MM.1S (cell line): ENCODE data around the gene TESK2.

Experiments
- EZH2 ChIP-seq: fragments of 300-600 bp; sonication (generic); optimal IDR thresholded peaks from 2 replicates; pipeline ENCODE3; 2017; ENCODE audit warnings: low read depth, mild to moderate bottlenecking, antibody characterized with exemption, low read length, mixed read lengths
- TF ChIP-seq, protein P1 (sequence below): fragments of 300-600 bp; sonication (generic); IDR thresholded peaks from 2 replicates; pipeline ENCODE4 v1.5.1; 2016; ENCODE audit warnings: antibody characterized with exemption, low read length, mixed read lengths

DNA sequence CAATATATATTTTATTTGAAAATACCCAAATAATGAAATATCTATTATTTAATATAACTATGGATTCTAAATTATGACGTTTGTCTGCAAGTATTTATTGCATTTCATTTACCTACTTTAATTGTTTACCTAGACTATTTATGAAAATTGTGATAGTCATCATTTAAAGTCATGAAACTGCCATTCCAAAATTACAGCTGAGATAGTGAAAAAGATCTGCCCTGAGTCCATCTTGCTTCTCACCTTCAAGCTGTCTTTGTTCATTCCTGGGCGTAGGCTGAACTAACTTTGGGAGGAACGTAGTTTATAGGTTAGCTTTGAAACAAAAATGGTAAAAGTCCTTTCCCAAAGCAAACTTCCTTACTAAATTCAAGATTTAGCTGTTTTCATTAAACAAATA is 176.7 kb downstream of the TESK2 start:
- TF ChIP-seq, protein P1, sequence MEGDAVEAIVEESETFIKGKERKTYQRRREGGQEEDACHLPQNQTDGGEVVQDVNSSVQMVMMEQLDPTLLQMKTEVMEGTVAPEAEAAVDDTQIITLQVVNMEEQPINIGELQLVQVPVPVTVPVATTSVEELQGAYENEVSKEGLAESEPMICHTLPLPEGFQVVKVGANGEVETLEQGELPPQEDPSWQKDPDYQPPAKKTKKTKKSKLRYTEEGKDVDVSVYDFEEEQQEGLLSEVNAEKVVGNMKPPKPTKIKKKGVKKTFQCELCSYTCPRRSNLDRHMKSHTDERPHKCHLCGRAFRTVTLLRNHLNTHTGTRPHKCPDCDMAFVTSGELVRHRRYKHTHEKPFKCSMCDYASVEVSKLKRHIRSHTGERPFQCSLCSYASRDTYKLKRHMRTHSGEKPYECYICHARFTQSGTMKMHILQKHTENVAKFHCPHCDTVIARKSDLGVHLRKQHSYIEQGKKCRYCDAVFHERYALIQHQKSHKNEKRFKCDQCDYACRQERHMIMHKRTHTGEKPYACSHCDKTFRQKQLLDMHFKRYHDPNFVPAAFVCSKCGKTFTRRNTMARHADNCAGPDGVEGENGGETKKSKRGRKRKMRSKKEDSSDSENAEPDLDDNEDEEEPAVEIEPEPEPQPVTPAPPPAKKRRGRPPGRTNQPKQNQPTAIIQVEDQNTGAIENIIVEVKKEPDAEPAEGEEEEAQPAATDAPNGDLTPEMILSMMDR: no peak
- TF ChIP-seq EZH2: no peak
